ENCODE data around the gene FAM3A. TPM values are rescaled to one million over a fixed set of nuclear protein-coding genes. Genes with fewer than 3 reads are reported as not detected.

FAM3A gene
- total RNA-seq, 1 donor from 2014 or later = 35.3 TPM

- no peak for DNase-seq (ENCODE audit: low spot score)
- no peak for ATAC-seq
Measured at GRCh38 chrX:154464806-154465365, 51.1 kb downstream of the FAM3A start.

GRCh38 chrX:154463611-154464220 is 52.3 kb downstream of the FAM3A start:
- DNase-seq (ENCODE audit: low spot score) (no peak), ATAC-seq (no peak)

DNA sequence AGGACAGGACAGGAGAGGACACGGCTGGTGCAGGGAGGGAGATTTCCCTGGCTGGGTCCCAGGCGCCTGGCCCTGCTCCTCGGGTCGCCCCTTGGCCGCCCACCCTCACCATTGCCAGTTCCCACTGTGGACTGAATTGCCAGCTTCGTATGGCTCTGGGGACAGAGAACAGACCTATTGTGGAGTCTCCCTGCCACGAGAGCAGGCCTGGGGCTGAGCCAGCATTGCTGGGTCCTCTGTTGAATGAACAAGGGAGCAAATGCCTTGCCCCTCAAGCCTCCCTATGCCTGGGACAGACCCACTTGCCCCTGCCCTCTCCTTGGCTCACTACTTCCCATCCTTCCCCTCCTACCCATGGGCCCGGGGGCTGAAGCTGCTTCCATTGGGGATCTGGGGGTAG is 53.6 kb downstream of the FAM3A start:
- ATAC-seq (no peak), DNase-seq (ENCODE audit: low spot score) (no peak)

- no peak for ATAC-seq
Measured at GRCh38 chrX:154460326-154460725, 55.7 kb downstream of the FAM3A start.

GRCh38 chrX:154459832-154460231 is 56.2 kb downstream of the FAM3A start:
- ATAC-seq (no peak), DNase-seq (ENCODE audit: low spot score) (no peak)

More at GRCh38 chrX:154460326-154460725, 55.7 kb downstream of the FAM3A start:
- no peak for DNase-seq (ENCODE audit: low spot score)

- no peak for DNase-seq (ENCODE audit: low spot score)
Measured at GRCh38 chrX:154458954-154459778, 56.9 kb downstream of the FAM3A start.

DNA sequence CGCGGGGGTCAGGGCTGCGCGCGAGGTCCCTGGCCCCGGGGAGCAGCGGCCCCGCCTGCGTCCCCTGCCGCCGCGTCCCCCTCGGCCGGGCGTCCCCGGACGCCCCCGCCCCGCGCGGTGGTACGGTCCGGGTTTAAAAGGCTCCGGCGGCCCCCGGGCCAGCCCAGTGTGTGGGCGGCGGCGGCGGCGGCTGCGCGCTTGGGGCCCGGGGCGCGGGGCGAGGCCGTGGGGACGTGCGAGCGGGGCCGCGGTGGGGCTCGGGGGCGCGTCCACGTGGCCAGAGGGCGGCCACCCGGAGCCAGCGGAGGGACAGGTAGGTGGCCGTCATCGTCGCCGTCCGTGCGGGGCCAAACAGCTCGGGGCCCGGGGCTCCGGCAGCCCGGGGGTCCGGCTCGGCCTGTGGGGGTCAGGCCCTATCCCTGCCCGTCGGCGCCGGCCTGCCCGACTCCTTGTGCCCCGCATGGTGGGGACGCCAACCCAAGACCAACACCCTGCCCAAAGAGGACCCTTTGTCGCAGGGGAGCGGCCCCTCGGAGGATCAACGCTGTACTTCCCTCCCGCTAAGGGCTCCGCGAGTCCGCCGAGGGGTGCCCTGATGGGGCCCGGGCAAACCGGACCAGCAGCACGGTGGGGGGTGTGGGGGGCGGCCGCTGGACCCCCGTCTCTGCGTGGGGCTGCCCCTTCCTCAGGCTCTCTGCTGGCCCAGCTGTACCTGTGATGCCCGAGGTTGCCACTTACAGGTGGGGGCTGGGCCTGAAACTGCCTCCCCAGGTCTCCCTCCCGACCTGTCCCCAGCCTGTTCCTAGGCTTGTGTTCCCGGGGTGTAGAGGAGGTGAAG is 57.7 kb downstream of the FAM3A start, which contains the start of gene PLXNA3:
PLXNA3 (plus strand) TSS at position 166 of the 838 bp plus-strand sequence. CDS start 1,903 bp downstream, outside the sequence.
- DNase-seq (ENCODE audit: low spot score) = no peak
- peak; percentile 82 for ATAC-seq

More at GRCh38 chrX:154458954-154459778, 56.9 kb downstream of the FAM3A start:
- peak; percentile 64 for ATAC-seq

- ATAC-seq = peak; percentile 74
- no peak for DNase-seq (ENCODE audit: low spot score)
Measured at GRCh38 chrX:154457491-154458115, 58.4 kb downstream of the FAM3A start.

Other genes with a start within 250 kb of the FAM3A start
- not detected for gene TEX28, start 221.1 kb downstream of the FAM3A start, total RNA-seq
- gene TKTL1, start 220.4 kb downstream of the FAM3A start, total RNA-seq = not detected
- gene FLNA, start 141.6 kb downstream of the FAM3A start, total RNA-seq = 76.6 TPM
- 19.5 TPM for gene EMD, start 136.9 kb downstream of the FAM3A start, total RNA-seq
- 1,085 TPM for gene RPL10, start 117.9 kb downstream of the FAM3A start, total RNA-seq
- 14.9 TPM for gene DNASE1L1, start 107.0 kb downstream of the FAM3A start, total RNA-seq
- gene TAFAZZIN, start 104.7 kb downstream of the FAM3A start, total RNA-seq = 21.0 TPM
- 26.2 TPM for gene ATP6AP1, start 87.6 kb downstream of the FAM3A start, total RNA-seq
- 31.4 TPM for gene GDI1, start 79.1 kb downstream of the FAM3A start, total RNA-seq
- 18.7 TPM for gene FAM50A, start 72.1 kb downstream of the FAM3A start, total RNA-seq
- gene PLXNA3, start 58.0 kb downstream of the FAM3A start, total RNA-seq = 4.5 TPM
- 12.0 TPM for gene LAGE3, start 37.0 kb downstream of the FAM3A start, total RNA-seq
- 18.3 TPM for gene UBL4A, start 29.6 kb downstream of the FAM3A start, total RNA-seq
- gene SLC10A3, start 25.6 kb downstream of the FAM3A start, total RNA-seq = 3.7 TPM
- gene G6PD, start 30.6 kb upstream of the FAM3A start, total RNA-seq = 5.6 TPM
- 69.0 TPM for gene IKBKG, start 31.4 kb upstream of the FAM3A start, total RNA-seq
- not detected for gene CTAG1A, start 68.9 kb upstream of the FAM3A start, total RNA-seq
- not detected for gene CTAG1B, start 103.0 kb upstream of the FAM3A start, total RNA-seq
- not detected for gene CTAG2, start 137.3 kb upstream of the FAM3A start, total RNA-seq
- gene GAB3, start 234.8 kb upstream of the FAM3A start, total RNA-seq = 0.73 TPM
- 9.6 TPM for gene DKC1, start 246.6 kb upstream of the FAM3A start, total RNA-seq